ENCODE data around the gene DAB2IP. TPM values are rescaled to one million over a fixed set of nuclear protein-coding genes. Genes with fewer than 3 reads are reported as not detected.
"Not testable (repeated sequence)": the region's sequence is repeated elsewhere in the genome, so short reads cannot be mapped to it uniquely, and the experiment has no call there.

The DAB2IP gene
- total RNA-seq, 1 donor from 2014 or later: 54.8 TPM

DNA sequence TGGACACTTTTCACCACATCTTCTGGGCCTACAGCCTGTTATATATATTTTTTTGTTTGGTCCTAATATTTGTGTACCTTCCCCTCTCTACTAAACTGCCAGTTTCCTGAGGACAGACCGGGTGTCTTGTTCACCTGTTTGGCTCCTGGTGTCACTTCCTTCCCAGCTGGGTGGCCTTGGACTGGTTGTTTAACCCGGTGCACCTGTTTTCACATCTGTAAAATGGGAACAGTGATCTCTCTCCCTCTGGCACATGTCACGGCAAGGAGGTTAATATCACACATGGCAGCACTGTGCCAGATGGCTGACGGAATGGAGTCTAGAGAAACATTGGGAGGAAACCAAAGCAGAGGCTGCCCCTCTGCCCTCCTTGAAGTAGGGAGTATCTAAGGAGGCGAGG, 79.7 kb downstream of the DAB2IP start:
- ATAC-seq (no peak), DNase-seq (no peak)
- intact Hi-C loops (cut with micrococcal nuclease): no loop called here

DNA sequence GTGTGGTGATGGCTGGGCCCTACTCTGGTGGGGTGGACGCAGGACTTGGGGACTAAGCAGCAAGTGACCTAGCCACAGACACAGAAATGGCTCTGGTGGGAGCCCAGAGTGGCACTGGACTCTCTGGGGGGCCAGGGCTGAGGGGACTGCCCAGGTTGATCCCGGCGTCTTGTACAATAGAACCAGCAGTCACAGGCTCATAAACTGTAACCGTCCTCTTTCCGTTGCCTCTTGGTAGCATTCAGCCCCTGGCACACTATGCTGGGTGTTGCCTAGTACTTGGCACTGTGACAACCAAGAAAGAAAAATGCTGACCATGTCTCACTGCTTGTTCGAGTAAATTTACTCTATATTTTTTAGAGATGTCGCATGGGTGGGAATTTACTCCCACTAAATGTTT, 80.5 kb downstream of the DAB2IP start:
- DNase-seq: no peak
- intact Hi-C loops (cut with micrococcal nuclease): no loop called here
- ATAC-seq: no peak

- no peak for DNase-seq
- intact Hi-C loops (cut with micrococcal nuclease): no loop called here
- no peak for ATAC-seq
These were observed 81.0 kb downstream of the DAB2IP start for GRCh38 chr9:121732389-121732788.

DNA sequence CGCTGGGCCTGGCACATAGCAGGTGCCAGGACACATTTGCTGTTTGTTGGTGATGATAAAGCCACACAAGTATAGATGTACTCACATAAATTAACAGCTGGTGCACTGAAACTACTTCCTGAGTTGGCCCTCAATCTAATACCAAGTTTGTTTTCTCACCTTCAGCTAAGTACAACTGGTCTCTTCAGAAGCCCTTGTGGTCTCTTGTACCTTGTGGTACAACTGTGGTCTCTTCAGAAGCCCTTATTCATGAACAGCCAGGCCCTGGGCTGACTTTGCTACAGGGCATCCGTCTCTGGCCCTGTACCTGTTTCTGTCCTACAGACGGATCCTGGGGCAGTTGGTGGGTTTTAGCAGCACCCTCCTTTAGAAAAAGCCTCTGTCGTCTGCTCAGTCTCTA, 81.5 kb downstream of the DAB2IP start:
- ATAC-seq (no peak), DNase-seq (no peak)
- intact Hi-C loops (cut with micrococcal nuclease): no loop called here

- DNase-seq: no peak
- intact Hi-C loops (cut with micrococcal nuclease): no loop called here
- no peak for ATAC-seq
These were observed 83.0 kb downstream of the DAB2IP start for GRCh38 chr9:121734465-121734864.

DNA sequence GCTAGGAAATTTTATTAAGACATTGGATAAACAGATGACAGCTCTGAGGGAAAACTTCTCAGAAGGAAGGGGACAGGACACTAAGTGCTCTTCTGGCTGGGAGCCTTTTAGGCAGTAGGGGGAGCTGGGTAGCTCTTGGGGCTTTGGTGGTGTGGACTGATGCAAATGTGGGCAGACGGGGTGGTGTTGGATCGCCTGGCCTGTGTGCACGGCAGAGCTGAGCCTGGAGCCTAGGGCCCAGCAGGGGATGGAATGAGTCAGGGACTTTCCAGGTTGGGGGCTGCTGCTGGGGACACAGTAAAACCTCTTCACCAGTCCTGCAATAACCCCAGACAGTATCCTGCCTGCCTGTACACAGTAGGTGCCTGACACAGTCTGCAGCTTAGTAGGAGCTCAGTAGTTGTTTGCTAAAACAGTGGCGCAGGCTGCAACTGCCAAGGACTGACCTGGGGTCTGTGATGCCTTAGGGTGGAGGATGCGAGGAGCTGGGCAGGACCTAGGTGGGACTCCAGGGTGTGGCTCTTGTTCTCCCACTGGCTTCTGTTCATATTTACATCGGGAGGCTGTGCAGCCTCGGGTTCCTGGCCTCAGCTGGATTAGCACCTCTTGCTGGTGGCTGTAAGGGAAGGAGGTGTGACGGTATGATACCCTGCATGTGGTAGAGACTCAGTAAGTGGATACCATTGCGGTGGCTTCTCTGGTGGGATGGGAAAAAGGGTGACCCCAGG, 83.8 kb downstream of the DAB2IP start:
- intact Hi-C loops (cut with micrococcal nuclease): no loop called here
- DNase-seq (no peak), ATAC-seq (peak; percentile 24)

- intact Hi-C loops (cut with micrococcal nuclease): no loop called here
- DNase-seq (peak; percentile 90), ATAC-seq (peak; percentile 79)
These were observed 84.6 kb downstream of the DAB2IP start for GRCh38 chr9:121735793-121736770.

- ATAC-seq: peak; percentile 41
- intact Hi-C loops (cut with micrococcal nuclease): no loop called here
- peak; percentile 62 for DNase-seq
These were observed 85.6 kb downstream of the DAB2IP start for GRCh38 chr9:121736934-121737462.

DNA sequence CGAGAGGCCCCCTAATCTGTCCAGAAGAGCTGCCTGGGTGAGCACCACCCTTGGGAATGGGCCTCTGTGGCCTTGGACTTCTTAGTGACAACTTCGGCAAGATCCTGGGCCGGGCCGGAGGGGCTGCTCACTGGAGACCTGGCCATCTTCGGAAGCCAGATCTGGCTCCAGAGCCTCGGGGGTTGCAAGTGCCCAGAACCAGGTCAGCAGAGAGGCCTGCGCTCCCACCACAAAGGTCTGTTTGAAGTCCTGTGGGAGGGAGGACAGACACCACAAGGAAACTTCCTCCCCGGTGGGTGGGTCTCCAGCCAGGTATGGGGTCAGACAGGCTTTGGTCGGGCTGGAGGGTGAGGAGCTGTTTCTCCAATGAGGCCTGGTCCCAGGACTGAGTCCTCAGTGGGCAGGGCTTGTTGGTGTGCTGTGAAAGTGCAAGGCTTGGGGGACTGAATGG, 86.1 kb downstream of the DAB2IP start:
- no peak for DNase-seq
- intact Hi-C loops (cut with micrococcal nuclease): no loop called here
- ATAC-seq: no peak

DNA sequence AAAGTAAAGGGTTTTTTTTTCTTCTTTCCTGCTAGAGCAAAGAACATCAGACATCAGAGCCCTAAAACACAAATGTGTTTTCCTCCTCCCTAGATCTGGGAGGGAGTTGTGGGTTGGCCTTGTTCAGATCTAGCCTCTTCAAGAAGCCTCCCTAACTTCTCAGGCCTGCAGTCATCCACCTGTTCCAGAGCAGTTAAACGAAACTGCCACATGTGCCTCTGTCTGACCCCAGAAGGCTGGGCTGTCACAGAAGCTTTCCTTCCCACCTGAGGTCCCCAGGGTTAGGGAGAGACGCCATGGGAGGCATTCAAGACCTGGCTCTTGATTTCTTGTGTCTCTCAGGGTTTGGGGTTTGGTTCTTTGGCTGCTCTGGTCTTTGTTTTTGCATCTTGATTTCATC, 87.0 kb downstream of the DAB2IP start:
- ATAC-seq (no peak), DNase-seq (no peak)
- intact Hi-C loops (cut with micrococcal nuclease): no loop called here

DNA sequence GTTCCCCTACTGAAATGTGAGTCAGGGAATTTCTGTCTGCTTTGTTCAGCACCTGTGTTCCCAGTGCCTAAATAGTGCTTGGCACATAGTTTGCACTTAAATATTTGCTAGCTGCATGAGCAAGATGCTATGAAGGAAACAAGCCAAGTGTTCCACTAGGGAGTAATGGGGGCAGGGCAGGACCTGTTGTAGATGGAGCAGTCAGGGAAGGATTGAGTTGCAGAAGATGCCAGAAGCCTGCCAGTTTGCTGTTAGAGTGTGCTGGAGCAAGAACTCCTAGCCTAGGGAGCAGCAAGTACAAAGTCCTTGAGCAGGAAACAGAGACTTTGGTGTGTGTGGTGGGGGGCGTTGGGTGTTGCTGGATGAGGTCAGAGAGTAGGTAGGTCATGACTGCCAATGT, 87.5 kb downstream of the DAB2IP start:
- ATAC-seq (no peak), DNase-seq (no peak)
- intact Hi-C loops (cut with micrococcal nuclease): no loop called here

DNA sequence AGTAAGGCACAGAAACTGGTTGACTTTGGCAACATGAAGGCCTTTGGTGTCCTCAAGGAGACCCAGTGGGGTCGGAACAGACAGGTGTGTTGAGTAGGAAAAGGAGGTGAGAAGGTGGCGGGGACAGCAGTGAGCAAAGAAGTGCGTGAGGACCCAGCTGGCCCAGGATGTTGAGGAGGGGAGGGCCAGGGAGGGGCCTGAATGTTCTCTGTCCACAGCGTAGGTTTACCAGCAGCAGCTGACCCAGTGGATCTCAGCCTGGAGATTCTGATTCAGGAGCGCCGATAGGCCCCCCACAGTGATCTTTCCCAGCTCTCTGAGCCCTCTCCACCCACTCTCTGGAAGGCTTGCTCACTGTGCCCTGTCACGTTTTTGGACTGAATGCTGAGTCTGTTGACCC, 88.5 kb downstream of the DAB2IP start:
- DNase-seq: no peak
- intact Hi-C loops (cut with micrococcal nuclease): no loop called here
- ATAC-seq: no peak

DNA sequence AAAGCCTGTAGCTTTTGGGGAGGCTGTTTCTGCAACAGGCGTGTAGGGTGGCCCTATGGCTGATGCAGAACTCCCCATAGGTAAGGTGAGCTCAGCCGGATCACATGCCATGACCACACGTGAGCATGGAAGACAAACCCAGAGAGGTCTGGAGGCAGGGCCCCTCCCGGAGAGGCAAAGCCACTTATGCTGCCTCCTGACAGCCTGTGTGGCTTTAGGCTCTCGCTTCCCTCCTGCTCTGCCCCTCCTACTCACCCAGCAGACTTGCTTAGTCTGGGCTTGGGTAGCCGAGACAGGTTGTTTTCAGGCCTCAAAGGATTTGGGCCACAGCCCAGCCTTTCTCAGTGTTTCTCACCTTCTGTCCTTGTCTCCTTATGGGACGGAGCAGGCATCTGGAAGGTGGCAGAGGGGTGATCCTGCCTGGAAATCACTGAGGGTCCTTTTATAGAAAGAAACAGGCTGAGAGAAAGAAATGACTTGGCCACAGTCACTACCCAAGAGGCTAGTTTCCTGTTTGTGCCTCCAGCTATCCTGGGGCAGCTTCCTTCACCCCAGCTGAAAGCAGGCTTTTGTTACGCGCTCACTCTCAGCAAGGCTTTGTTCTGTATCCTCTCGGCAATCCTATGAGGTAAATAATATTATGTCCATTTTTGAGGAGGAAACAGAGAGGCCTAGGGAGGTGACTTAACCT, 89.9 kb downstream of the DAB2IP start:
- no peak for ATAC-seq
- intact Hi-C loops (cut with micrococcal nuclease): no loop called here
- no peak for DNase-seq

GRCh38 chr9:121741919-121742283, 90.5 kb downstream of the DAB2IP start:
- intact Hi-C loops (cut with micrococcal nuclease); DNase-seq; ATAC-seq: not testable (repeated sequence)

DNA sequence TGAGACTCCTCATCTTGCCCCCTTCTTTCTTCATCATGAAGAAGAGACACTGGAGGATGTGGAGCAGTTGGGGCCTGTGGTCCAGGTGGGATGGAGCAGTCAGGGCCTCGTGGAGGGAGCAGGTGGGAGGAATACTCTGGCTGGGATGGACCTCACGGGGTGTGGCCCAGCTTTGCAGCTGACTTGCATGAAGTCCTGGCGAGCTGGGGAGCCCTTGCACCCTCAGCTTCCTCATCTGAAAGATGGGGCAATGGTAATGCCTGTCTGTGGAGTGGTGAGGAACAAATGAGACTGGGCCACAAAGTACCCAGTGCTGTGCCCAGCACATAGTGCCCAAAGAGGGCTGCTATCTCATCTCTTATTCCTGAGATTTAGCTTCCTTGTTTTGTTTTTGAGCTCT, 91.5 kb downstream of the DAB2IP start:
- intact Hi-C loops (cut with micrococcal nuclease): no loop called here
- DNase-seq (no peak), ATAC-seq (no peak)

- ATAC-seq (peak; percentile 90), DNase-seq (peak; percentile 90)
- intact Hi-C loops (cut with micrococcal nuclease): no loop called here
These were observed 92.1 kb downstream of the DAB2IP start for GRCh38 chr9:121743441-121744001.

DNA sequence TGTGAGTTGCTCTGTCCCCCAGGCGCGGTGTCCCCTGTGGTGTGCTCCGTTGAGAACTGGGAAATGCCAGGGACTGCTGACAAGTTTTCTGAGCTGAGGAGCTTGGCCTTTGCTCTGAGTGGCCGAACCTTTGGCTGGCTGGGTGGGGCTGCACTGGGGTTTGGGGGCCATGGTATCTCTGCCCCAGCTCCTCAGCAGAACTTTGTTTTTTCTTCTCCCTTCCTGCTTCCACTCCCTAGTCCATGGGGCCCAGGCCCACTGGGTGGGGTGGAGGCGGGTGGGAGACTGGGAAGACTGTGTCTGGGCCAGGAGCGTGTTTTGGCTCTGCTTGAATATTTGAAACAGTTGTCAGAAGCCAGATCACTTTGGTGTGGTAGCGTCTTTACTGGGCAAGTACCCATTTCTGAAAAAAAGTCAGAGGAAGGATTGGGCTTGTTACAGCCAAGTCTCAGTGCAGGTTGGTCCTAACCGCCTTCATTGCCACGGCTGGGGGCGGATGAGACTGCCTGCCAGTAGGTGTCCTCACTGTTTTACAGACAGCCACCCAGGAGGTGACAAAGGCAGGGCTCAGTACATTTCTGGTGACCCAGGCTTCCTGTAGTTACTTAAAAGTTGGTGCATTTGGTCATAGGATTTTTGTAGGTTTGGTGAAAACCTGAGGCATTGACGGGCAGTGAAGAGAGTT, 92.7 kb downstream of the DAB2IP start:
- intact Hi-C loops (cut with micrococcal nuclease): no loop called here
- DNase-seq (peak; percentile 78), ATAC-seq (peak; percentile 74)

GRCh38 chr9:121744687-121745395, 93.4 kb downstream of the DAB2IP start:
- ATAC-seq (no peak), DNase-seq (no peak)
- intact Hi-C loops (cut with micrococcal nuclease): no loop called here
